ENCODE measurements around the gene SVIL.

The SVIL gene

GRCh38 chr10:29604291-29604825 lies 30.4 kb downstream of the SVIL start:
- no peaks in the 10 kb centered on the region; the same call in 1 of the 2 replicates for H3K9me3 ChIP-seq (ENCODE audit: low read length)
- no peak overlapping the region for H3K27ac ChIP-seq (ENCODE audit: low read depth, low read length, poor library complexity, severe bottlenecking)
- TF ChIP-seq CTCF (IDR thresholded peaks at IDR 0.05; ENCODE audit: low read length) (no peak), EZH2 (IDR thresholded peaks at IDR 0.05; ENCODE audit: borderline replicate concordance, low read length) (no peak)
- no peaks in the 10 kb centered on the region for H4K20me1 ChIP-seq (ENCODE audit: insufficient read depth, low read length)
- no peaks in the 10 kb centered on the region for H3K4me1 ChIP-seq (ENCODE audit: insufficient read depth, low read length, severe bottlenecking)
- H3F3A ChIP-seq (ENCODE audit: insufficient read depth, low read length) = no peaks in the 10 kb centered on the region
- no peaks in the 10 kb centered on the region for H3K9me2 ChIP-seq (ENCODE audit: low read depth, low read length)
- H3K36me3 ChIP-seq (ENCODE audit: insufficient read depth, low read length) = no peaks in the 10 kb centered on the region
- no peak overlapping the region for H3K4me3 ChIP-seq (ENCODE audit: low read depth, low read length, poor library complexity, severe bottlenecking)
- no peak overlapping the region for H3K9ac ChIP-seq (ENCODE audit: low read length)
- no peaks in the 10 kb centered on the region for H3K27me3 ChIP-seq (ENCODE audit: insufficient read depth, low read length)
- H2AFZ ChIP-seq (ENCODE audit: low read length) = no peak overlapping the region
- H3K79me2 ChIP-seq (ENCODE audit: insufficient read depth, low read length) = no peaks in the 10 kb centered on the region
- no peak overlapping the region for H3K4me2 ChIP-seq (ENCODE audit: low read length)

GRCh38 chr10:29603223-29603896 lies 31.4 kb downstream of the SVIL start:
- Histone ChIP-seq H3K27me3 (ENCODE audit: insufficient read depth, low read length) (no peaks in the 10 kb centered on the region), H3K4me2 (ENCODE audit: low read length) (no peak overlapping the region), H3K4me3 (ENCODE audit: low read depth, low read length, poor library complexity, severe bottlenecking) (no peak overlapping the region), H3K9ac (ENCODE audit: low read length) (no peak overlapping the region), H3K79me2 (ENCODE audit: insufficient read depth, low read length) (no peaks in the 10 kb centered on the region), H3K27ac (ENCODE audit: low read depth, low read length, poor library complexity, severe bottlenecking) (no peak overlapping the region), H4K20me1 (ENCODE audit: insufficient read depth, low read length) (no peaks in the 10 kb centered on the region), H3K36me3 (ENCODE audit: insufficient read depth, low read length) (no peaks in the 10 kb centered on the region), H3K4me1 (ENCODE audit: insufficient read depth, low read length, severe bottlenecking) (no peaks in the 10 kb centered on the region), H3K9me2 (ENCODE audit: low read depth, low read length) (no peaks in the 10 kb centered on the region), H2AFZ (ENCODE audit: low read length) (no peak overlapping the region), H3F3A (ENCODE audit: insufficient read depth, low read length) (no peaks in the 10 kb centered on the region), H3K9me3 (ENCODE audit: low read length) (no peaks in the 10 kb centered on the region)
- TF ChIP-seq CTCF (IDR thresholded peaks at IDR 0.05; ENCODE audit: low read length) (no peak), EZH2 (IDR thresholded peaks at IDR 0.05; ENCODE audit: borderline replicate concordance, low read length) (no peak)

GRCh38 chr10:29600821-29601220 lies 34.0 kb downstream of the SVIL start:
- Histone ChIP-seq H2AFZ (ENCODE audit: low read length) (no peak overlapping the region), H3K36me3 (ENCODE audit: insufficient read depth, low read length) (no peaks in the 10 kb centered on the region), H3K79me2 (ENCODE audit: insufficient read depth, low read length) (no peaks in the 10 kb centered on the region), H4K20me1 (ENCODE audit: insufficient read depth, low read length) (no peaks in the 10 kb centered on the region), H3K9ac (ENCODE audit: low read length) (no peak overlapping the region), H3K4me1 (ENCODE audit: insufficient read depth, low read length, severe bottlenecking) (no peaks in the 10 kb centered on the region), H3K4me2 (ENCODE audit: low read length) (no peak overlapping the region), H3K4me3 (ENCODE audit: low read depth, low read length, poor library complexity, severe bottlenecking) (no peak overlapping the region), H3F3A (ENCODE audit: insufficient read depth, low read length) (no peaks in the 10 kb centered on the region), H3K9me3 (ENCODE audit: low read length) (no peaks in the 10 kb centered on the region), H3K9me2 (ENCODE audit: low read depth, low read length) (no peaks in the 10 kb centered on the region), H3K27ac (ENCODE audit: low read depth, low read length, poor library complexity, severe bottlenecking) (no peak overlapping the region), H3K27me3 (ENCODE audit: insufficient read depth, low read length) (0 out of 2 replicates have a peak, but pooled peaks cover 4% of the 10 kb centered on the region)
- TF ChIP-seq CTCF (IDR thresholded peaks at IDR 0.05; ENCODE audit: low read length) (no peak), EZH2 (IDR thresholded peaks at IDR 0.05; ENCODE audit: borderline replicate concordance, low read length) (no peak)

Measured in OCI-LY1 (cell line).